HG03571 (cell line): Measurements from ENCODE around the gene MYBPHL.

Experiments
- ATAC-seq: cut with Tn5 transposase; IDR thresholded peaks from one replicate; pipeline ENCODE4 v1.9.1; 2021; ENCODE audit not compliant: unreplicated experiment

MYBPHL gene

DNA sequence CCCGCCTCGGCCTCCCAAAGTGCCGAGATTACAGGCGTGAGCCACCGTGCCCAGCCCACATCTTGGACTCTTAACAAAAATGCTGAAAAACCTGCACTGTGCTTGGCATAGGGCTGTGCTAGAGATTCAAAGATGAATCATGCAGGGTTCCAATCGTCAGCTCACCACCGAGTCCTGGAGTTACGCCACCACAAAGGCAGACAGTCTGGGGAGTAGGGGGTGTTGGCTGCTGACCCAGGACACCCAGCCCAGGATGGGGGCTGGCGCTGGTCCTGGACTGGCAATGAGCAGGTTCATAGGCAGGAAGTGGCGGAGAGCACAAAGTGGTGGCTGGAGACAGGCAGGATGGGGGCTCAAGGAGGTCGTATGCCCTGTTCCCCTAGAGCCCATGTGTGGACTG is 39.8 kb downstream of the MYBPHL start:
- no peak for ATAC-seq

DNA sequence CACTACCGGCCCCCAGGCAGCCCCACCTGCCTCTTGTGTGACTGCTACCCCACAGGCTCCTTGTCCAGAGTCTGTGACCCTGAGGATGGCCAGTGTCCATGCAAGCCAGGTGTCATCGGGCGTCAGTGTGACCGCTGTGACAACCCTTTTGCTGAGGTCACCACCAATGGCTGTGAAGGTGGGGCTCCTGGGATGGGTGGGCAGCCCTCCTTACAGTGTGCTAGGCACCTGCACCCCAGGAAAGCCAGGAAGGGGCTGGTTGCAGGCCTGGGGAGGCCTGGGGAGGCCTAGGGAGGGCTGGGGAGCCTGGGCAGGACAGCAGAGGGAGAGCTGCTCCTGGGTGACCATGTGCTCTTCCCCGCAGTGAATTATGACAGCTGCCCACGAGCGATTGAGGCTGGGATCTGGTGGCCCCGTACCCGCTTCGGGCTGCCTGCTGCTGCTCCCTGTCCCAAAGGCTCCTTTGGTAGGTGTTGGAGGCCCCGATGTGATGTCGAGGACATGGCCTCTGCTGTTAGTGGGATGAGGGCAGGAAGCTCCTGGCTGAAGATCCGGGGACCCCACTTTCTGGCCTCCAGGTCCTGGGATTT is 41.0 kb downstream of the MYBPHL start:
- ATAC-seq: no peak

DNA sequence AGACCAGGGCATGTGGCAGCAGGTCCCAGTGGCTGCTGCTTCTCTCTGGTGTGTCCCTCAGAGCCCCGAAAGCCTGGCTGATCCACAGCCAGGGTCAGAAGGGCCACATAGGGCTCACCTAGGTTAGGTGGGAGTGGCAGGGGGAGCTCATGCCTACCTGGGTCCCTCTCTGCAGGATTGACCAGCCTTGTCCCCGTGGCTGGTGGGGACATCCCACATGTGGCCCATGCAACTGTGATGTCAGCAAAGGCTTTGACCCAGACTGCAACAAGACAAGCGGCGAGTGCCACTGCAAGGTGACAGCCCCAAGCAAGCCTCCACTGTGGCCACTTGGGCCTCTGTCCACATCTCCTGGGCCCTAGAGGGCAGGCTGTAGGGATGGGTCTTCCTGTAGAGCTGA is 41.8 kb downstream of the MYBPHL start:
- ATAC-seq: no peak

DNA sequence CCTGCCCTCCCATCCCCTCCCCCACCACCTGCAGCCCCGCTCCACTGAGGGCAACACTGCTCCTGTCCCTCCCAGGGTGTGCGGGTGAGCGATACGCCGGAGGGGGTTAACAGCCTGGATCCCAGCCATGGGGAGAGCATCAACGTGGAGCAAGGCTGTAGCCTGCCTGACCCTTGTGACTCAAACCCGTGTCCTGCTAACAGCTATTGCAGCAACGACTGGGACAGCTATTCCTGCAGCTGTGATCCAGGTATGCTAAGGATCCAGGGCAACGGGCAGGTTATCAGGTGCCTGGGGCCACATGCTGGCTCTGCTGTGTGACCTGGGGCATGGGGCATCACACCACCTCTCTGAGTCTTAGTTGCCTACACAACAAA is 42.4 kb downstream of the MYBPHL start:
- no peak for ATAC-seq

DNA sequence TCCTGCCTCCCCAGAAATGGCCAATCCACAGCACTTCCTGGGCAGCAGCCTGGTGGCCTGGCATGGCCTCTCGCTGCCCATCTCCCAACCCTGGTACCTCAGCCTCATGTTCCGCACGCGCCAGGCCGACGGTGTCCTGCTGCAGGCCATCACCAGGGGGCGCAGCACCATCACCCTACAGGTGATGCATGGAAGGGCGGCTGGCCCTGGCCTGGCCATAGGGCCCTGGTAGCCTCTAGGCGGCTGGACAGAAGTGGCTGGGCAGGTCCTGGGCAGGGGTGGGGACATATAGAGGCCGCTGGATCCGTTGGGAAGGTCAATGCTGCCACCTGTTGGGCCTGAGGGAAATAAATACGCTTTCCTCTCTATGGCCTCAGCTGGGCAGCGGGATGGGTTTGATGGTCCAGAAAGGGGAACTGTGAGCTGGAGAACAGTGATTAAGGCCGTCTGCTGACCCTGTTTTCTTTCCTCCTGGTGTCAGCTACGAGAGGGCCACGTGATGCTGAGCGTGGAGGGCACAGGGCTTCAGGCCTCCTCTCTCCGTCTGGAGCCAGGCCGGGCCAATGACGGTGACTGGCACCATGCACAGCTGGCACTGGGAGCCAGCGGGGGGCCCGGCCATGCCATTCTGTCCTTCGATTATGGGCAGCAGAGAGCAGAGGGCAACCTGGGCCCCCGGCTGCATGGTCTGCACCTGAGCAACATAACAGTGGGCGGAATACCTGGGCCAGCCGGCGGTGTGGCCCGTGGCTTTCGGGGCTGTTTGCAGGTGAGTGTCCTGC is 43.0 kb downstream of the MYBPHL start:
- peak; percentile 54 for ATAC-seq

DNA sequence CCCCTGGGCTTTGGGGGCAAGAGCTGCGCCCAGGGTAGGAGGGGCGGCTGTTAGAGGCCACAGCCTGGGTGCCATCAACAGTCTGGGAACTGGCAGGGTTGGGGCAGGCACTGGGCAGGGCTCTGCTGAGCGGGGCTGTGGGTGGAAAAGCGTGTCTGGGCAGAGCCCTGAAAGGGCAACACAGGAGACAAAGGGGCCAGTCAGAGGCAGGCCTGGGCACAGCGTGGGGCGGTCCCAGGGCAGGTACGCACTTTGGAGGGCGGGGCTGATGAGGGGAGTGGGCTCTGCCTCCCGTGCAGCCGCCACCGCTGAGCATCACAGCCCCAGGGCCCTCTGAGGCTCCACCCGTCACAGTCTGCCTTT is 43.6 kb downstream of the MYBPHL start:
- no peak for ATAC-seq

DNA sequence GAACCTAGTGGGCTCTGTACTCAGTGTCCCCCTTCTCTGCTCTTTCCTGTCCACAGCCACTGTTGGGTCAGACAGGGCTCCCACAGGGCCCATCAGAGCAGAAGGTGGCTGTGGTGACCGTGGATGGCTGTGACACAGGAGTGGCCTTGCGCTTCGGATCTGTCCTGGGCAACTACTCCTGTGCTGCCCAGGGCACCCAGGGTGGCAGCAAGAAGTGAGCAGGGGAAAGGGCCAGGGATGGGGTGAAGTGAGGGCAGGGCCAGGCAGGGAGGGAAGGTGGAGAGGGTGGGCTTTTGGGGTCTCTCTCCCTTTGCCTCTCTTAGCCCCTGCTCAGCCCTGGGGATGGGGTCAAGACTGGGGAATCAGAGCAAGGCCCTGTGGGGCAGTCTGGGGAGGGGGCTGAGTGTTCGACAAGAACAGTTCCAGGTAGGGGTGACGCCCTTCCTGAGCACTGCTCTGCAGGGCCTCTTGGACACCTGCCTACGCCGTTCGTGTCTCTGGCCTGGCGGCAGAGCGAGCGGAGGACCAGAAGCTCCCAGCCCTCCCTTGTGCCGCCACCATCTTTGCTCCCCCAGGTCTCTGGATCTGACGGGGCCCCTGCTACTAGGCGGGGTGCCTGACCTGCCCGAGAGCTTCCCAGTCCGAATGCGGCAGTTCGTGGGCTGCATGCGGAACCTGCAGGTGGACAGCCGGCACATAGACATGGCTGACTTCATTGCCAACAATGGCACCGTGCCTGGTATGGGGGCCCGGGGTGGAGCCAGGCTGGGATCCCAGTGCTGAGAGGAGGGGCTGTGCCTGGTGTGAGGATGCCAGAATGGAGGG is 44.4 kb downstream of the MYBPHL start:
- no peak for ATAC-seq

DNA sequence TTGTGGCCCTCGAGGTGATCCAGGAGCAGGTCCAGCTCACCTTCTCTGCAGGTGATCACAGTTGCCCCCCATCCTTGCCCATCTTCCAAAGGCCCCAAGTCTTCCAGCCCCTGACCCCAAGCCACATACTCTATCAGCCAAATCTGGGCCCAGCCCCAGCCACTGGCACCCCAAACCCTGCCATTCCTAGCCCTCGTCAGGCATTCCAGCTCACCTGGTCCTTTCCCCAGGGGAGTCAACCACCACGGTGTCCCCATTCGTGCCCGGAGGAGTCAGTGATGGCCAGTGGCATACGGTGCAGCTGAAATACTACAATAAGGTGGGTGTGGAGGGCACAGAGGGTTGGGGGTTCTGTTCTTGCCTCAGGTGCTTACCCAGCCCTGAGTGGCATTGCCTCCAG is 45.2 kb downstream of the MYBPHL start:
- ATAC-seq: no peak

DNA sequence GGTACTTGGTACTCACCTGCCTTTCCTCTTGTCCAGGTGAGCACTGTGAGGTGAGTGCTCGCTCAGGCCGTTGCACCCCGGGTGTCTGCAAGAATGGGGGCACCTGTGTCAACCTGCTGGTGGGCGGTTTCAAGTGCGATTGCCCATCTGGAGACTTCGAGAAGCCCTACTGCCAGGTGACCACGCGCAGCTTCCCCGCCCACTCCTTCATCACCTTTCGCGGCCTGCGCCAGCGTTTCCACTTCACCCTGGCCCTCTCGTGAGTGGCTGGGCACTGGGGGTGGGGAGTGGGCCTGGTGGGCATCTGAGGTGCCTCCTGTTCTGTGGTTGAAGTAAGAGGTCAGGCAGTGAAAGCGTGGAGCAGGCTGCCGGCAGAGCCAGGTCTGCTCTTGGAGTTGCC is 45.8 kb downstream of the MYBPHL start:
- ATAC-seq: no peak

DNA sequence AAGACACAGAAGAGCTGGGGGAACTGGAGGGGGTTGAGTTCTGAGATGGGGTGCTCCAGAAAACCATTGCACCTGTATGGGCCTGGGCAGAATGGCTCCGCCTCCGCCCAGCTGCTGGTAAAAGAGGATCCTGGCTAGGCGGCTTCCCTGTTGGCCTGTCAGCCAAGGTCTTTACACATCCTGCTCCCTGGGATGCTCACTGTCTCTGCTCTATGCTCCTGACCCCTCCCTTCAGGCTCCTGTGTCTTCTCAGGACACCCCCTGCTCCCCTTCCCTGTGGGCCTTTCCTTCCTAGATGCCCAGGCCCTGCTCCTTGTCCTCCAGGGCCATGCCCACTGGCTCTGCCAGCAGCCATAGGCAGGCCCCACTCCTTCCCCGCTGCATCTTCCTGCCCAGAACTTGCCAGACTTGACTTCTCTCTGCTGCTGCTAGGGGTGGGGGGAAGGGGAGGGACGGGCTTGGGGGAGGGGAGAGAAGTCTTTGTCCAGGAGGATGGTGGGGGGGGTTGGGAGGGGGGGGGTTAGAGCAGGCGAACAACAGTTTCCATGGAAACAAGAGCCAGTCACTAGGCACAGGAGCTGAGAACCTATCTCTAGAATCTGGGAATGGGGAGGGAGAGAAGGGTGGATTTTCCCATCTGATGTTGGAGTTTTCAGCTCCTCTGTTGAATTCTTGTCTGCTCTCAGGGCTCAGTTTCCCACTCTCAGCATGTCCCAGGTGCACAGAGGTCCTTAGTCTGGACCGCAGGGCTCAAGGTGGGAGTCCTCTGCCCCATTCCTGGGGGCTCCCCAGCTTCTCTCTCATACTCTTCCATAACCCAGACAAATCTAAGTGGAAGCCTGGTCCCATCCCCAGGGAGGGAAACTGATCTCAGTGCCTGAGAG is 46.9 kb downstream of the MYBPHL start:
- no peak for ATAC-seq

DNA sequence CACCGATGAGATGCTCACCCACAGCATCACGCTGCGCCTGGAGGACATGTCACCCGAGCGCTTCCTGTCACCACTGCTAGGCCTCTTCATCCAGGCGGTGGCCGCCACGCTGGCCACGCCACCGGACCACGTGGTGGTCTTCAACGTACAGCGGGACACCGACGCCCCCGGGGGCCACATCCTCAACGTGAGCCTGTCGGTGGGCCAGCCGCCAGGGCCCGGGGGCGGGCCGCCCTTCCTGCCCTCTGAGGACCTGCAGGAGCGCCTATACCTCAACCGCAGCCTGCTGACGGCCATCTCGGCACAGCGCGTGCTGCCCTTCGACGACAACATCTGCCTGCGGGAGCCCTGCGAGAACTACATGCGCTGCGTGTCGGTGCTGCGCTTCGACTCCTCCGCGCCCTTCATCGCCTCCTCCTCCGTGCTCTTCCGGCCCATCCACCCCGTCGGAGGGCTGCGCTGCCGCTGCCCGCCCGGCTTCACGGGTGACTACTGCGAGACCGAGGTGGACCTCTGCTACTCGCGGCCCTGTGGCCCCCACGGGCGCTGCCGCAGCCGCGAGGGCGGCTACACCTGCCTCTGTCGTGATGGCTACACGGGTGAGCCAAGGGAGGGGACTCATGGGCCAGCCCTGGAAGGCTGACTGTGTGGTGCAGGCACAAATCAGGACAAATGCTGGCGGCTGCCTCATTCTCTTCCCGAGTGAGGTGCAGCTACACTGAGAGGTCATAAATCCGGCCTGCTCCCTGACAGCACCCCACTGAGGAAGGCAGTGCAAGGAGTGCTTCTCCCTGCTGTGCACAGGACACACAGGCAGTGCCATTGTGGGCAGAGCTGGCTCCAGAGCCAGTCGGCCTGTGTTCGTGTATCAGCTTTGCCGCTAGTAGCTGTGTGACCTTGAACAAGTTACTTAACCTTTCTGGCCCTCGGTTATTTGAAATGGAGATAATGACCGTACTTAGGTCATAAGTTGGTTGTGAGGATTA is 48.0 kb downstream of the MYBPHL start:
- no peak for ATAC-seq

DNA sequence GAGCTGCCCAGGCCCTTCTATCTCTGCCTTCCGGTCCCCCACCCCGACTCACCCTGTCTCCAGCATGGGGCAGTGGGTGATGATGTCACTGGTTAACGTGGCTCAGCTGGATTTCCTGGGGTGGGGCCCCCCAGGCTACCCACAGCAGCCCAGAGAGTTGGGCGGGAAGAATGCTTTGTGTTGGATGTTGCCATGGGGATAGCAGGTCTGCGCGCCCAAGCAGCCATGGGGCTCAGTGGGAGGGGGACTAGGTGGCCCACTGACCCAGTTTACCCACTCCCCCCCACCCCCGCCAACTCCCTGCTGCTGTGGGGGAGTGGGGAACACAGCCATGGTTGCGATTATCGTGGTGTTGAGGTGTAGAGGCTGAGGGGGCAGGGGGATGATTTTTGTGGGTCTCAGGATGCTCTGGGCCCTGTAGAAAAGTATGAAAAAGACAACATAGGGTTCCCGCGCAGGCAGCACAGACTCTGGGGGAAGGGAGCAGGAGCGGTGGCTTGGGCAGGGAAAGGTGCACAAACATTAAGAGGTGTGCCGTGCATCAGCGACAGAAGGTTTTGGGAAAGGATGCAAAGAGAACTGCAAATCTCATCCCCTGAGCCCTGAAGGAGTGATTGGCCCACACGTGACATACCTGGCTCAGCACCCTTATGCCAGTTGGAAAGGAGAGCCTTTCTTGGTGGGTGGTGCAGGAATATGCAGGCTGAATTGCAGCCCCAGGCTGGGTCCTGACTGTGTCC is 49.0 kb downstream of the MYBPHL start:
- ATAC-seq: no peak

DNA sequence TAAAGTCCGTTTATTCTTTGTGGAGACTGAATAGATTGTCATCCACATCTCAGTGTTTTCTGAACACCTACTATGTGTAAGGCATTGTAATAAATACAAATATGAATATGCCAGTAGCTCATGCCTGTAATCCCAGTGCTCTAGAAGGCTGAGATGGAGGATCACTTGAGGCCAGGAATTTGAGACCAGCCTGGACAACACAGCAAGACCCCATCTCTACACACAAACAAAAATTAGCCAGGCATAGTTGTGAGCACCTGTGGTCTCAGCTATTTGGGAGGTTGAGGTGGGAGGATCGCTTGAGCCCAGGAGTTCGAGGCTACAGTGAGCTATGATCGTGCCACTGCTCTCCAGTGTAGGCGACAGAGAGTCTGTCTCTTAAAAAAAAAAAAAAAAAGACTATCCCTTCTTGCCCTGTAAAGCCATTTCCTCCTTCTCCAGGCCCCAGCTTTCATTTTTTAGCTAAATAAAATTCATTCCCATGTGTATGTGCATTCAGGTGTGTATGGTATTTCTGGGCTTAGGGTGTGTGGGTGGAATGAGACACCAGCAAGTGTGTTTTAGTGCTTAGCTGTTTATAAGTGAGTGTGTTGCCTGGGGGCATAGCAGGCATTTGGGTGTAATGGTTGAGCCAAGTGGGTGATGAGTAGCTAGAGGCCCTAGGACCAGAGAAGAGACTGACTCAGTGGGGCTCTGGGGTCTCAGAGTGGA is 49.7 kb downstream of the MYBPHL start:
- no peak for ATAC-seq

DNA sequence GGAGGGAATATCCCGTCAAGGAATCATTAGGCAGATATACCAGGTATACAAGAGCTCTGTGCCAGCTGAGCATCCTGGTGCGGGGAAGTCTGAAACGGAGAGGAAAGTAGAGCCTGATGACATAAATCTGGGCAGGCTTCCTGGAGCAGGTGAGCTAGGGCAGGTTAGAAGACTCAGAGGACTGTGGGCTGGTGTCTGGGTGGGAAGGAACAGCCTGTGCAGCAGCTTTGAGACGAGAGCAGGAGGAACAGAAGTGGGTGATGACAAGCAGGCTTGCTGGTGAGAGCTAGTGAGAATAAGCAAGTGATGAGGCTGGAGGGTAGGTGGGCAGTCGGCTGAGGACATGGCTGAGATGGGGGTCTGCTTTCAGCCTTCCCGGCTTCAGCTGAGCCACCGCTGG is 50.7 kb downstream of the MYBPHL start:
- ATAC-seq: no peak

DNA sequence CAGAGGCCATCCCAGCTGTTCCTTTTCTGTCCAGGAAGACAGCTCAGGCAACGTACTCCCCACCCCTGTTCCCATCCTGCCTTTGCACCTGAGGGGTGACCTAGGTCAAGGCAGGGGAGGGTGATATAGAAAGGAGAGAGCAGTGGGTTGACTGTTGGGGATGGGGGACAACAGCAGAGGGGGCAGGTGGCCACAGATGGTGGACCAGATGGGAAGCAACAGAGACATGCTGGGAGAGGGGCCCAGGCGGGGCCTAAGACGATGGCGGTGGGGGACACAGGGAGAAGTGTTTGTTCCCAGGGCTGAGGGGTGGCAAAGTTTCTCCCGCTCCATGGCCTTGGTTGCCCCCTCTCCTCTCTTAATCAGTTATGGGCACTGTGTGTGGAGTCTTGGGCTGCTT is 51.1 kb downstream of the MYBPHL start:
- no peak for ATAC-seq

DNA sequence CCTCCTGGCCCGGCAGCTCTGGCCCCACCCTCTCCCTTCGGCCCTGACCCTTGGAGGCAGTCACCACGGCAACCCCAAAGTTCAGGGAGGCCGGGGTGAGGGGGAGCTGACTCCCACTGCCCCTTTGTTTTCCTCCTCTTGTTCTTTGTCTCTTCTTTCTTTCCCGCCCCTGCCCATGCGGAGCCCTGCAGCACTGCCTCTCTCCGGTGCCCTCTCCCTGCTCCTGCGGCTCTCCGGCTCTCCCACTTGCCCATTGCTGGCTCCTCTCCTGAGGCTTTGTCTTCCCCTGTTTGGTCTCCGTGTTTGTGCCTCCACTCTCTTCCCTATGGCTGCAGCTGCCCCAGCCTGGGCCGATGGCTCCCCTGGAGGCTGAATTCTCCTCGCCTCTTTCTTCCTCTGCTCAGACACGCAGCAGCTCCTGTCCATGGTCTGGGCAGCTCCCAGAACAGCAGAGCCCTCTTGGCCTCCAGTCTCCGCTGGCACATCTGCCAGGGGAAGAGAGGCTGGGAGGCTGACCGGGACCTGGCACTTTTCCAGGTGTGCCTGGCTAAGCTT is 51.6 kb downstream of the MYBPHL start:
- ATAC-seq: no peak

DNA sequence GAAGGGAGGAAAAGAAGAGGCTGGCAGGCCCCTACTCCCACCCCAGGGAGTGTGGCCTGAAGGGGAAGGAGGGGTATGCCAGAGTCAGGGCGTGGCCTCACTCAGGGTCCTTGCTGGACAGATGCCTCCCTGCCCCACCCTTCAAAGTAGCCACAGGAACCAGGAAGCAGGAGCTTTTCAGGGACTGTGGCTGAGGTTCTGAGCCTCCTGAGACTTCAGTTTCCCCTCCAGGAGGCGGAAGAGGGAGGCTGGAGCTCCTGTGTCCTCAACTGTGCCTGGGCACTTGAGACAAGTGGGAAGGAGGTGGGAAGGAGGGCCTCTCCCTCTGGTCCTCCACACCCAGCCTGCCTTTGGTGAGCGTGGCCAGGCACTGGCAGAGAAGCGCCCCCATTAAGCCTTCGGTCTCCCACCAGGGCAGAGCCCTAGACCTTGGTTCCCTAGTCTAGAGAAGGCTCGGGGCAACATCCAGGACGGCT is 52.2 kb downstream of the MYBPHL start:
- ATAC-seq: no peak
